ENCODE results near the gene CLBA1.

CLBA1 gene

DNA sequence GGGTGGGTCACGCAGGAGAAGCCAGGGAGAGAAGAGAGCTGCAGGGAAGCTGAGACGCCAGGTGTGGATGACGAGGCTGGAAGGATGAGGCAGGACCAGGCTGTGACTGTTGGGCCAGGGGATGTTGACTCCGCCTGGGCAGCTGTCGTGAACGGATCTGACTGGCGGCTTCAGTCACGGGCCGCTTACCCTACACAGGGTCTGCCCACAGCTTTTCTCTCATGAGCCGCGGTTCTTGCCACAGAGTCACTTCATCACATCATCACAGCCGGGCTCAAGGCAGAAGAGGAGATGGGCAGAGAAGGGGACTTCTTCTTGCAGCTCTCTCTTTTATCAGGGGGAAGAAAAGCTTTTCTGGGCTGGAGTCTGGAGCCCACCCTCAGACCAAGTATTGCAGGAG lies 7.7 kb downstream of the CLBA1 start:
- H3K9me3 ChIP-seq (ENCODE audit: control insufficient read depth, insufficient read depth, low read length), result no peaks in the 10 kb centered on the region
- TF ChIP-seq EZH2phosphoT487 (IDR thresholded peaks at IDR 0.05; ENCODE audit: borderline replicate concordance, low read length) (no peak), CTCF (IDR thresholded peaks at IDR 0.05; ENCODE audit: low read depth, low read length, poor library complexity, severe bottlenecking) (no peak)
- 0 out of 2 replicates have a peak, but pooled peaks cover 5% of the 10 kb centered on the region for H3F3A ChIP-seq (ENCODE audit: control insufficient read depth, insufficient read depth)
- no peaks in the 10 kb centered on the region; the same call in 1 of the 2 replicates for H3K36me3 ChIP-seq (ENCODE audit: control insufficient read depth, low read length)
- H3K4me3 ChIP-seq (ENCODE audit: low read length), result no peak overlapping the region
- no peaks in the 10 kb centered on the region for H3K4me1 ChIP-seq (ENCODE audit: control insufficient read depth, low read length)
- H4K20me1 ChIP-seq (ENCODE audit: control insufficient read depth, insufficient read depth, low read depth, low read length), result no peaks in the 10 kb centered on the region
- H3K27ac ChIP-seq (ENCODE audit: low read depth, low read length), result no peak overlapping the region
- no peaks in the 10 kb centered on the region for H3K9me2 ChIP-seq (replicated peaks; ENCODE audit: control insufficient read depth, low read length)
- H3K79me2 ChIP-seq (ENCODE audit: control insufficient read depth, low read length), result no peaks in the 10 kb centered on the region
- no peak overlapping the region for H3K4me2 ChIP-seq (ENCODE audit: low read length)
- no peaks in the 10 kb centered on the region for H3K27me3 ChIP-seq (ENCODE audit: control insufficient read depth, low read length)

GRCh38 chr14:104993808-104994591 lies 8.4 kb downstream of the CLBA1 start:
- TF ChIP-seq CTCF (IDR thresholded peaks at IDR 0.05; ENCODE audit: low read depth, low read length, poor library complexity, severe bottlenecking) (no peak), EZH2phosphoT487 (IDR thresholded peaks at IDR 0.05; ENCODE audit: borderline replicate concordance, low read length) (no peak)
- H3F3A ChIP-seq (ENCODE audit: control insufficient read depth, insufficient read depth), result 0 out of 2 replicates have a peak, but pooled peaks cover 5% of the 10 kb centered on the region
- no peaks in the 10 kb centered on the region for H3K9me3 ChIP-seq (ENCODE audit: control insufficient read depth, insufficient read depth, low read length)
- no peaks in the 10 kb centered on the region for H3K9me2 ChIP-seq (replicated peaks; ENCODE audit: control insufficient read depth, low read length)
- no peaks in the 10 kb centered on the region for H3K4me1 ChIP-seq (ENCODE audit: control insufficient read depth, low read length)
- H4K20me1 ChIP-seq (ENCODE audit: control insufficient read depth, insufficient read depth, low read depth, low read length), result 0 out of 2 replicates have a peak, but pooled peaks cover under 1% of the 10 kb centered on the region
- no peak overlapping the region for H3K4me2 ChIP-seq (ENCODE audit: low read length)
- no peaks in the 10 kb centered on the region; the same call in 1 of the 2 replicates for H3K36me3 ChIP-seq (ENCODE audit: control insufficient read depth, low read length)
- no peaks in the 10 kb centered on the region for H3K79me2 ChIP-seq (ENCODE audit: control insufficient read depth, low read length)
- H3K27me3 ChIP-seq (ENCODE audit: control insufficient read depth, low read length), result no peaks in the 10 kb centered on the region
- H3K27ac ChIP-seq (ENCODE audit: low read depth, low read length), result no peak overlapping the region
- H3K4me3 ChIP-seq (ENCODE audit: low read length), result no peak overlapping the region

DNA sequence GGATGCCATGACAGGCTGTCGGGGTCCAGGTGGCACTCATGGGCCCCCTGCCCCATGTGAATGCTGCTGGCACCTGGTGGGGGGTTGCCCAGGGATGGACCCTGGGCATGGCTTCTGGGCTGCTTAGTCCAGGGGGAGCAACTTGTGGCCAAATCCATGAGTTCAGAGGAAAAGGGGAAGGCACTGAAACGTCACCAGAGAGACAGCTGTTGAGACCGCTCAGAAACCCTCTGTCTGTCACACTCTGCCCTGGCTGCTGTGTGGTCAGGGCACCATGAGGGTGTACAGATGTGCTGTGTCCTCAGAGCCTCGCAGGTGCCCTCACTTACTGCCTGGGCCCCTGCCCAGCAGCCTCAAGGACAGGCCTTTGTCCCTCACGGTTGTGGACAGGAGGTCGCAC lies 9.4 kb downstream of the CLBA1 start:
- Histone ChIP-seq H3K36me3 (ENCODE audit: control insufficient read depth, low read length) (peaks cover 9% of the 10 kb centered on the region), H3F3A (ENCODE audit: control insufficient read depth, insufficient read depth) (0 out of 2 replicates have a peak, but pooled peaks cover 5% of the 10 kb centered on the region), H3K4me2 (ENCODE audit: low read length) (no peak overlapping the region), H3K4me3 (ENCODE audit: low read length) (no peak overlapping the region), H3K79me2 (ENCODE audit: control insufficient read depth, low read length) (no peaks in the 10 kb centered on the region), H4K20me1 (ENCODE audit: control insufficient read depth, insufficient read depth, low read depth, low read length) (peaks cover 6% of the 10 kb centered on the region; the same call in 1 of the 2 replicates), H3K4me1 (ENCODE audit: control insufficient read depth, low read length) (no peaks in the 10 kb centered on the region), H3K9me2 (replicated peaks; ENCODE audit: control insufficient read depth, low read length) (no peaks in the 10 kb centered on the region), H3K9me3 (ENCODE audit: control insufficient read depth, insufficient read depth, low read length) (no peaks in the 10 kb centered on the region), H3K27me3 (ENCODE audit: control insufficient read depth, low read length) (no peaks in the 10 kb centered on the region), H3K27ac (ENCODE audit: low read depth, low read length) (no peak overlapping the region)
- TF ChIP-seq CTCF (IDR thresholded peaks at IDR 0.05; ENCODE audit: low read depth, low read length, poor library complexity, severe bottlenecking), result no peak
- no peak for TF ChIP-seq EZH2phosphoT487 (IDR thresholded peaks at IDR 0.05; ENCODE audit: borderline replicate concordance, low read length)

Data from DOHH2 (cell line).